ENCODE measurements around the gene VGLL4.

DNA sequence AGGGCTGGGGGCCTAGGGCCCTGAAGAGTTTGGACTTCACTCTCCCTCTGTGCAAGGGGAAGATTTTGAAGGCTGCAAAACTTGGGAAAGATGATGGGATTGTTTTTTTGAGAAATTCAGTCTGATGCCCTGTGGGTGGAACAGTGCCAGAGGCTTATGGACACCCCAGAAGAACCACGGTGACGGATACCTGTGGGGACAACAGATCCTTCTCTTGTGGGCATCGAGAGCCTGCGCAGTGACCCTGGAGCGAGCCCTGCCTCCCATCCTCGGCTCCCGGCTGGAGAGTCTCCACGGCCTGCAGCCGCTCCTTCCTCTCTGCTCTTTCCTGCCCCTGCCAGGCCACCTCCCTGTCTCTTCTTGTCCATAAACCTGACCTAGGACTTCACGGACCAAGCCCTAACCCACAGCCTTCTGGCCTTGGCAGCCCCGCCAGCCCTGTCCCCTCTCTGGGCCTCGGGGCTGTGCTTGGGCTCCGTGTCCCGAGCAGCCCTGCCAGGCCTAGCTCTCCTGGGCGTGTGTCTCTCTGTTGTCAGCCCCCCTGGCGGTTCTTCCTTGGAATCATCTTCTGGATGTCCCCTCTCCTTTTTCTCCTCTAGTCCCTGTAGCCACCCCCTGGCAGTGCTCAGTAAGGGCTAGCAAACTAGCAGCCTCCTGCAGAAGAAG, 98.4 kb downstream of the VGLL4 start:
- TF ChIP-seq EZH2 (IDR thresholded peaks at IDR 0.05; ENCODE audit: insufficient read depth, poor library complexity, severe bottlenecking) (no peak), EZH2phosphoT487 (IDR thresholded peaks at IDR 0.05; ENCODE audit: insufficient read depth, low read depth) (no peak)

Data from GM23248 (cell line).